ENCODE data around the gene NDUFAF2. TPM values are rescaled to one million over a fixed set of nuclear protein-coding genes. Genes with fewer than 3 reads are reported as not detected.

Gene NDUFAF2
- total and polyA plus RNA-seq, 2 experiments from 2014 or later, result 31.6 to 155 TPM

GRCh38 chr5:61081741-61082140 is 136.7 kb downstream of the NDUFAF2 start:
- H3K4me2 ChIP-seq, result no peak overlapping the region
- H3K36me3 Mint-ChIP-seq (ENCODE audit: low read depth), result 0 out of 3 replicates have a peak, but pooled peaks cover 9% of the 10 kb centered on the region
- H3K27ac Mint-ChIP-seq, result no peak overlapping the region
- DNase-seq (ENCODE audit: low spot score) (no peak), ATAC-seq (no peak)
- TF ChIP-seq POLR2AphosphoS5 (IDR thresholded peaks at IDR 0.05; ENCODE audit: low read depth) (no peak), ZNF114 (CRISPR knock-in tag; IDR thresholded peaks at IDR 0.05) (no peak), ETS1 (IDR thresholded peaks at IDR 0.05) (no peak), JUNB (IDR thresholded peaks at IDR 0.05; ENCODE audit: unreplicated experiment) (no peak)
- H2AFZ ChIP-seq, result no peak overlapping the region
- H3F3A ChIP-seq (replicated peaks; ENCODE audit: low read depth), result no peaks in the 10 kb centered on the region
- no peaks in the 10 kb centered on the region for H3K4me1 ChIP-seq (ENCODE audit: insufficient read depth)
- no peak overlapping the region for H3K27ac ChIP-seq (ENCODE audit: low read depth)
- H3K4me3 Mint-ChIP-seq, result no peak overlapping the region
- H3K27me3 ChIP-seq (ENCODE audit: insufficient read depth), result no peaks in the 10 kb centered on the region
- H3K4me1 Mint-ChIP-seq, result no peaks in the 10 kb centered on the region
- H3K9me2 ChIP-seq (ENCODE audit: insufficient read depth), result no peaks in the 10 kb centered on the region
- no peak overlapping the region for H3K4me3 ChIP-seq
- H3K9me3 Mint-ChIP-seq, result no peaks in the 10 kb centered on the region
- no peaks in the 10 kb centered on the region for H3K79me2 ChIP-seq (replicated peaks; ENCODE audit: insufficient read depth)
- H3K27me3 Mint-ChIP-seq (ENCODE audit: insufficient read depth, low read depth, poor library complexity), result no peaks in the 10 kb centered on the region
- no peaks in the 10 kb centered on the region for H4K20me1 ChIP-seq (replicated peaks; ENCODE audit: insufficient read depth)
- no peaks in the 10 kb centered on the region for H3K36me3 ChIP-seq (ENCODE audit: insufficient read depth)

- H3K4me3 ChIP-seq, result no peak overlapping the region
- no peak overlapping the region for H3K27ac ChIP-seq (ENCODE audit: low read depth)
- Mint-ChIP-seq H3K27me3 (ENCODE audit: insufficient read depth, low read depth, poor library complexity) (no peaks in the 10 kb centered on the region), H3K9me3 (no peaks in the 10 kb centered on the region), H3K36me3 (ENCODE audit: low read depth) (0 out of 3 replicates have a peak, but pooled peaks cover 9% of the 10 kb centered on the region), H3K4me3 (no peak overlapping the region), H3K27ac (no peak overlapping the region), H3K4me1 (no peaks in the 10 kb centered on the region)
- H2AFZ ChIP-seq, result no peak overlapping the region
- no peaks in the 10 kb centered on the region for H3K27me3 ChIP-seq (ENCODE audit: insufficient read depth)
- DNase-seq (ENCODE audit: low spot score) (no peak), ATAC-seq (no peak)
- H3K4me1 ChIP-seq (ENCODE audit: insufficient read depth), result no peaks in the 10 kb centered on the region
- no peaks in the 10 kb centered on the region for H3K79me2 ChIP-seq (replicated peaks; ENCODE audit: insufficient read depth)
- H3K4me2 ChIP-seq, result no peak overlapping the region
- no peaks in the 10 kb centered on the region for H3F3A ChIP-seq (replicated peaks; ENCODE audit: low read depth)
- no peaks in the 10 kb centered on the region for H3K9me2 ChIP-seq (ENCODE audit: insufficient read depth)
- no peaks in the 10 kb centered on the region for H3K36me3 ChIP-seq (ENCODE audit: insufficient read depth)
- H4K20me1 ChIP-seq (replicated peaks; ENCODE audit: insufficient read depth), result no peaks in the 10 kb centered on the region
- TF ChIP-seq CREB1 (CRISPR knock-in tag; IDR thresholded peaks at IDR 0.05; ENCODE audit: low read depth) (no peak), JUNB (IDR thresholded peaks at IDR 0.05; ENCODE audit: unreplicated experiment) (no peak), ZNF114 (CRISPR knock-in tag; IDR thresholded peaks at IDR 0.05) (no peak), EZH2phosphoT487 (IDR thresholded peaks at IDR 0.05; ENCODE audit: unreplicated experiment) (no peak), EZH2 (IDR thresholded peaks at IDR 0.05; ENCODE audit: low read depth, unreplicated experiment) (no peak), CTCF (conservative IDR thresholded peaks at IDR 0.05; ENCODE audit: low read depth in 2 of 2) (no peak), ETS1 (IDR thresholded peaks at IDR 0.05) (no peak), POLR2AphosphoS5 (IDR thresholded peaks at IDR 0.05; ENCODE audit: low read depth) (no peak), REST (IDR thresholded peaks at IDR 0.05; ENCODE audit: unreplicated experiment) (no peak), NANOG (IDR thresholded peaks at IDR 0.05; ENCODE audit: borderline replicate concordance) (no peak), STAT1 (IDR thresholded peaks at IDR 0.05; ENCODE audit: unreplicated experiment) (no peak)
Observed at GRCh38 chr5:61082516-61083280, 137.7 kb downstream of the NDUFAF2 start.

Data from GM23338 (cell line).